ENCODE data around the gene APOO.

DNA sequence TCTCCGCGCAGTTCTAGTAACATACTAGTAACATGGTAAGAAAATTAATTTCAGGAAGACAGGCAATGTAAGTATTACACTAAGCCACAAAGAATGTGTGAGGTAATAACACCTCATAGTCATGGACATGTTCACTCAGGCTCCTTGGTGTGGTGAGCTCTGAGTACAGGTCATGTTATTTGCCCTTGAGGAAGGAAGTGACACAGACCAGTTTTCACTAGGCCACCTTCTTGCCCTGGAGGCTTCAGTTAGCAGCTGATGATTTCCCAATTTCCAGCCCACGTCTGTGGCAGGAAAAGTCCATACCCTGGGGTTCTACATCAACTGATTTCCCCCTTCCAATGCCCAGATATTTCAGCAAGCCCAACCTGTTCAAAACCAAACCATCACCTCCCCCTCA lies 6.7 kb downstream of the APOO start:
- TF ChIP-seq CTCF (IDR thresholded peaks at IDR 0.05 in 8 of 11, conservative IDR thresholded peaks at IDR 0.05 in 3 of 11) (no peak), POLR2A (IDR thresholded peaks at IDR 0.05) (no peak)

Measured in spleen (tissue), 7 donors.